Neural progenitor cell (in vitro differentiated cells): ENCODE measurements around the gene LSM11. TPM values are rescaled to one million over a fixed set of nuclear protein-coding genes. Genes with fewer than 3 reads are reported as not detected.

Experiments used
- DNase-seq: peaks from one replicate; pipeline ENCODE4 v3.0.0-alpha.2; 2016; ENCODE audit warnings: low spot score
- H2AFZ ChIP-seq: fragments of 200-600 bp; sonication (generic); replicated peaks from 2 replicates; pipeline ENCODE4 v1.6.1; 2016; ENCODE audit warnings: antibody characterized with exemption
- H3F3A ChIP-seq: fragments of 200-600 bp; sonication (generic); 2 replicates; pipeline ENCODE4 v1.6.1; 2016; ENCODE audit warnings: antibody characterized with exemption, low read depth
- H3K27ac ChIP-seq: fragments of 200-600 bp; sonication (generic); 2 replicates; pipeline ENCODE4 v1.5.1; 2016; ENCODE audit warnings: mild to moderate bottlenecking
- H3K27me3 ChIP-seq: fragments of 200-600 bp; sonication (generic); 2 replicates; pipeline ENCODE4 v1.6.1; 2016; ENCODE audit warnings: mild to moderate bottlenecking, moderate library complexity
- H3K36me3 ChIP-seq: fragments of 200-600 bp; sonication (generic); 2 replicates; pipeline ENCODE4 v1.5.1; 2016
- H3K4me1 ChIP-seq: fragments of 200-600 bp; sonication (generic); 2 replicates; pipeline ENCODE4 v1.6.1; 2016; ENCODE audit warnings: mixed run types
- H3K4me2 ChIP-seq: fragments of 200-600 bp; sonication (generic); 2 replicates; pipeline ENCODE4 v1.6.1; 2016
- H3K4me3 ChIP-seq: fragments of 200-600 bp; sonication (generic); 2 replicates; pipeline ENCODE4 v1.5.1; 2016
- H3K79me2 ChIP-seq: fragments of 200-600 bp; sonication (generic); 2 replicates; pipeline ENCODE4 v1.6.1; 2016; ENCODE audit warnings: low read depth
- H3K9ac ChIP-seq: fragments of 200-600 bp; sonication (generic); 2 replicates; pipeline ENCODE4 v1.6.1; 2016
- H3K9me3 ChIP-seq: fragments of 200-600 bp; sonication (generic); 2 replicates; pipeline ENCODE4 v1.5.1; 2016; ENCODE audit warnings: low read depth
- H4K20me1 ChIP-seq: fragments of 200-600 bp; sonication (generic); 2 replicates; pipeline ENCODE4 v1.6.1; 2016; ENCODE audit warnings: low read depth
- H3K27ac Mint-ChIP-seq: 3 replicates; pipeline ENCODE4 v1.8.0; 2021; ENCODE audit warnings: mixed read lengths
- H3K27me3 Mint-ChIP-seq: 2 replicates; pipeline ENCODE4 v1.8.0; 2022; ENCODE audit warnings: low read depth, mild to moderate bottlenecking, inconsistent platforms, moderate library complexity, mixed read lengths; ENCODE audit not compliant: insufficient read depth
- H3K36me3 Mint-ChIP-seq: 3 replicates; pipeline ENCODE4 v1.8.0; 2021; ENCODE audit warnings: mixed read lengths
- H3K4me1 Mint-ChIP-seq: 3 replicates; pipeline ENCODE4 v1.8.0; 2021; ENCODE audit warnings: mixed read lengths
- H3K4me3 Mint-ChIP-seq: 3 replicates; pipeline ENCODE4 v1.8.0; 2021; ENCODE audit warnings: mild to moderate bottlenecking, moderate library complexity, mixed read lengths
- H3K9me3 Mint-ChIP-seq: 3 replicates; pipeline ENCODE4 v1.8.0; 2020; ENCODE audit warnings: mixed read lengths
- CTCF ChIP-seq: fragments of 200-600 bp; sonication (generic); IDR thresholded peaks from 2 replicates; pipeline ENCODE4 v1.5.1; 2017; ENCODE audit warnings: antibody characterized with exemption, mild to moderate bottlenecking
- EZH2 ChIP-seq: fragments of 200-600 bp; sonication (generic); IDR thresholded peaks from 2 replicates; pipeline ENCODE4 v1.6.1; 2017; ENCODE audit warnings: antibody characterized with exemption, mild to moderate bottlenecking, moderate library complexity
- EZH2phosphoT487 ChIP-seq: fragments of 200-600 bp; sonication (generic); IDR thresholded peaks from 2 replicates; pipeline ENCODE4 v1.6.1; 2017; ENCODE audit warnings: antibody characterized with exemption
- total RNA-seq: library from RNA; depleted of rRNA; stranded (reverse); fragments of >200 nt; gene quantifications from 2 replicates; pipeline ENCODE4 v1.2.3, GENCODE V29; 2015; ENCODE audit warnings: low replicate concordance

LSM11 gene
- total RNA-seq, 1 donor from 2014 or later, result 13.6 TPM

- Mint-ChIP-seq H3K36me3 (peaks cover 3% of the 10 kb centered on the region), H3K4me1 (peaks cover 8% of the 10 kb centered on the region), H3K4me3 (no peak overlapping the region), H3K27me3 (no peaks in the 10 kb centered on the region), H3K9me3 (peaks cover 3% of the 10 kb centered on the region), H3K27ac (no peak overlapping the region)
- TF ChIP-seq CTCF (no peak), EZH2phosphoT487 (no peak), EZH2 (no peak)
- H3K27ac ChIP-seq, result no peak overlapping the region
- H3F3A ChIP-seq, result no peaks in the 10 kb centered on the region
- no peak for DNase-seq
- H2AFZ ChIP-seq, result no peak overlapping the region
- no peaks in the 10 kb centered on the region for H4K20me1 ChIP-seq
- H3K9ac ChIP-seq, result no peak overlapping the region
- H3K9me3 ChIP-seq, result no peaks in the 10 kb centered on the region
- no peaks in the 10 kb centered on the region for H3K36me3 ChIP-seq
- H3K4me3 ChIP-seq, result no peak overlapping the region
- no peaks in the 10 kb centered on the region for H3K27me3 ChIP-seq
- no peaks in the 10 kb centered on the region for H3K79me2 ChIP-seq
- H3K4me2 ChIP-seq, result no peak overlapping the region
- no peaks in the 10 kb centered on the region for H3K4me1 ChIP-seq
Measured at GRCh38 chr5:157729858-157730257, 13.7 kb upstream of the LSM11 start.

GRCh38 chr5:157730900-157731271 is 12.6 kb upstream of the LSM11 start:
- no peak for TF ChIP-seq EZH2
- no peak for TF ChIP-seq EZH2phosphoT487
- TF ChIP-seq CTCF, result no peak
- peak overlapping the region; percentile 98 for H2AFZ ChIP-seq

DNA sequence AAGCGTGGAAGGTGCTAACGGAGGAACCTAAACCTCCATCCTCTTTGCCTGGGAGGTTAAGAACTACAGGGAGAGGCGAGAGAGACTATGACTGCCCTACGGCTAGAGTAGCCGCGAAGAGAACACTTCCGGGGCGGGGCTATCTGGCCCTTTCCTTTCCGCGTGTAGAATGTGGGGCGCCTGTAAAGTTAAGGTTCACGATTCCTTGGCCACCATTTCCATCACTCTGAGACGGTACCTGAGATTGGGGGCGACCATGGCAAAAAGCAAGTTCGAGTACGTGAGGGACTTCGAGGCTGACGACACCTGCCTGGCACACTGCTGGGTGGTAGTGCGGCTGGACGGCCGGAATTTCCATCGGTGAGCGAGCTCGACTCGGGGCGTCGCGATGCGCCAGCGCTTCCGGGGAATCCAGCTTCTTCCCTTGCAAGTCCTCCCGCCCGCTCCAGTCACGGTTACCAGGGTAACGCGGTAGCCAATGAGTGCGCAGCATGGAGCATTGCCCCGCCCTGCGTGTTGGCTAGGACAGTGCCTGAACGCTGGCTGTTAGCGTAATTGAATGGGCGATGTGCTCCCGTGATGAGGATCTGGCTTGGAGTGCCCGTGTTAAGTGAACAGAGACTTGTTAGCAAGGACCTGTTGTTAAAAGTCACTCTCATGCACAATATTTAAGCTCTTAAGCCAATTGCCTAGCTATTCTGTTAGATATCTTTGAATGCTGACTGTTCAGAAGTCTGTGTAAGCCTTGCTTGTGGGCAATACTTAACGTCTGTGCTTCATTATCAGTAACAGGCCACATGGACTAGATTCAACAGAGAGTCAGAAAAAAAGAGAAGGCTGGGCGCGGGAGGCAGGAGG is 12.0 kb upstream of the LSM11 start, which contains the start of gene THG1L:
TSS of gene THG1L (plus strand) at position 149 of the 858 bp plus-strand sequence. CDS start at position 170, 21 bp downstream.
- H3K4me1 Mint-ChIP-seq, result peaks cover 8% of the 10 kb centered on the region
- Histone ChIP-seq H4K20me1 (no peaks in the 10 kb centered on the region), H3K4me2 (peak within 1 kb of the TSS; percentile 81), H3K27ac (peak within 1 kb of the TSS; percentile 82), H3K79me2 (no peaks in the 10 kb centered on the region), H3K9me3 (no peaks in the 10 kb centered on the region), H3F3A (no peaks in the 10 kb centered on the region), H3K36me3 (no peaks in the 10 kb centered on the region), H2AFZ (peak within 1 kb of the TSS; percentile 98), H3K27me3 (no peaks in the 10 kb centered on the region), H3K9ac (no peak within 1 kb of the TSS), H3K4me3 (peak within 1 kb of the TSS; percentile 65), H3K4me1 (no peaks in the 10 kb centered on the region)
- H3K9me3 Mint-ChIP-seq, result no peaks in the 10 kb centered on the region
- H3K36me3 Mint-ChIP-seq, result peaks cover 3% of the 10 kb centered on the region
- peak within 1 kb of the TSS; percentile 97 for H3K27ac Mint-ChIP-seq
- H3K27me3 Mint-ChIP-seq, result no peaks in the 10 kb centered on the region
- DNase-seq, result peak; percentile 100
- TF ChIP-seq EZH2phosphoT487 (no peak), EZH2 (no peak), CTCF (no peak)
- H3K4me3 Mint-ChIP-seq, result peak within 1 kb of the TSS; percentile 99

More at GRCh38 chr5:157730900-157731271, 12.6 kb upstream of the LSM11 start:
- no peak overlapping the region for H3K9ac ChIP-seq
- peaks cover 3% of the 10 kb centered on the region for H3K9me3 Mint-ChIP-seq
- no peak for DNase-seq
- H3K4me1 Mint-ChIP-seq, result peaks cover 8% of the 10 kb centered on the region
- H3K27me3 ChIP-seq, result no peaks in the 10 kb centered on the region
- H4K20me1 ChIP-seq, result no peaks in the 10 kb centered on the region
- peak overlapping the region; percentile 99 for H3K4me3 Mint-ChIP-seq
- H3K27me3 Mint-ChIP-seq, result no peaks in the 10 kb centered on the region
- no peaks in the 10 kb centered on the region for H3F3A ChIP-seq
- peaks cover 3% of the 10 kb centered on the region for H3K36me3 Mint-ChIP-seq
- peak overlapping the region; percentile 65 for H3K4me3 ChIP-seq
- H3K4me1 ChIP-seq, result no peaks in the 10 kb centered on the region
- H3K9me3 ChIP-seq, result no peaks in the 10 kb centered on the region
- peak overlapping the region; percentile 97 for H3K27ac Mint-ChIP-seq
- H3K79me2 ChIP-seq, result no peaks in the 10 kb centered on the region
- H3K27ac ChIP-seq, result no peak overlapping the region
- no peaks in the 10 kb centered on the region for H3K36me3 ChIP-seq
- H3K4me2 ChIP-seq, result peak overlapping the region; percentile 81
